ENCODE measurements around the gene ZNF562. TPM values are rescaled to one million over a fixed set of nuclear protein-coding genes. Genes with fewer than 3 reads are reported as not detected.
"Not testable (repeated sequence)": the region's sequence is repeated elsewhere in the genome, so short reads cannot be mapped to it uniquely, and the experiment has no call there.

The ZNF562 gene
- total RNA-seq, 1 experiment from 2014 or later, result 18.4 TPM

GRCh38 chr19:9653066-9653555 is 21.8 kb downstream of the ZNF562 start:
- H3K36me3 Mint-ChIP-seq, result peaks cover 78% of the 10 kb centered on the region
- H3K9me3 Mint-ChIP-seq, result peaks cover 44% of the 10 kb centered on the region
- ATAC-seq; POLR2A ChIA-PET; H3K27ac Mint-ChIP-seq; DNase-seq (ENCODE audit: low spot score); H3K4me3 Mint-ChIP-seq; CTCF ChIA-PET: not testable (repeated sequence)
- peaks cover 11% of the 10 kb centered on the region for H3K27me3 Mint-ChIP-seq (ENCODE audit: low read depth)
- peaks cover 26% of the 10 kb centered on the region for H3K4me1 Mint-ChIP-seq

GRCh38 chr19:9651464-9651863 is 23.4 kb downstream of the ZNF562 start:
- Mint-ChIP-seq H3K9me3 (peaks cover 44% of the 10 kb centered on the region), H3K27me3 (ENCODE audit: low read depth) (peaks cover 11% of the 10 kb centered on the region), H3K4me1 (peaks cover 30% of the 10 kb centered on the region), H3K36me3 (peaks cover 72% of the 10 kb centered on the region)
- DNase-seq (ENCODE audit: low spot score); H3K4me3 Mint-ChIP-seq; ATAC-seq; H3K27ac Mint-ChIP-seq: not testable (repeated sequence)
- ChIA-PET CTCF (interaction anchor here (0.6 kb wide), 1 partner anchor 26 kb away, joined by 3 read pairs; no protein-coding TSS in a partner anchor), POLR2A (interaction anchor here (0.6 kb wide), 1 partner anchor 25 kb away, joined by 3 read pairs; no protein-coding TSS in a partner anchor)

- ChIA-PET CTCF (no interaction called here), POLR2A (no interaction called here)
- peaks cover 71% of the 10 kb centered on the region for H3K36me3 Mint-ChIP-seq
Measured at GRCh38 chr19:9650345-9650744, 24.6 kb downstream of the ZNF562 start.

GRCh38 chr19:9645472-9645871 is 29.4 kb downstream of the ZNF562 start:
- Mint-ChIP-seq H3K4me1 (peaks cover 34% of the 10 kb centered on the region), H3K4me3 (no peak overlapping the region), H3K27ac (peak overlapping the region; percentile 45; the same call in 1 of the 2 replicates), H3K9me3 (peaks cover 21% of the 10 kb centered on the region), H3K36me3 (peaks cover 36% of the 10 kb centered on the region), H3K27me3 (ENCODE audit: low read depth) (no peaks in the 10 kb centered on the region; the same call in 1 of the 2 replicates)
- CTCF ChIA-PET, result interaction anchor here (0.6 to 2.8 kb wide), 5 partner anchors 12 to 168 kb away, joined by 3 to 12 read pairs (median 5); partner anchors contain the start of gene ZNF846
- POLR2A ChIA-PET, result no interaction called here
- no peak for DNase-seq (ENCODE audit: low spot score)
- ATAC-seq, result peak; percentile 52
- TF ChIP-seq PREB (CRISPR knock-in tag; IDR thresholded peaks at IDR 0.05; ENCODE audit: borderline replicate concordance), result no peak
- TF ChIP-seq NFE2L1 (CRISPR knock-in tag; IDR thresholded peaks at IDR 0.05), result no peak
- no peak for TF ChIP-seq KAT7 (CRISPR knock-in tag; IDR thresholded peaks at IDR 0.05; ENCODE audit: borderline replicate concordance)

More at GRCh38 chr19:9650345-9650744, 24.6 kb downstream of the ZNF562 start:
- Mint-ChIP-seq H3K4me3 (no peak overlapping the region), H3K27me3 (ENCODE audit: low read depth) (peaks cover 11% of the 10 kb centered on the region), H3K27ac (peak overlapping the region; percentile 80), H3K9me3 (peaks cover 44% of the 10 kb centered on the region), H3K4me1 (peaks cover 37% of the 10 kb centered on the region)
- no peak for ATAC-seq
- TF ChIP-seq ZBTB43 (CRISPR knock-in tag; IDR thresholded peaks at IDR 0.05), result no peak
- DNase-seq (ENCODE audit: low spot score), result no peak

GRCh38 chr19:9644472-9644871 is 30.4 kb downstream of the ZNF562 start:
- TF ChIP-seq E2F4 (CRISPR knock-in tag; IDR thresholded peaks at IDR 0.05; ENCODE audit: borderline replicate concordance, low read depth), result no peak
- peaks cover 27% of the 10 kb centered on the region for H3K36me3 Mint-ChIP-seq
- DNase-seq (ENCODE audit: low spot score) (no peak), ATAC-seq (no peak)
- peak overlapping the region; percentile 22; the same call in 1 of the 2 replicates for H3K27ac Mint-ChIP-seq
- POLR2A ChIA-PET, result no interaction called here
- H3K27me3 Mint-ChIP-seq (ENCODE audit: low read depth), result no peaks in the 10 kb centered on the region; the same call in 1 of the 2 replicates
- H3K4me3 Mint-ChIP-seq, result no peak overlapping the region
- peaks cover 23% of the 10 kb centered on the region for H3K9me3 Mint-ChIP-seq
- CTCF ChIA-PET, result interaction anchor here (0.7 to 2.8 kb wide), 4 partner anchors 11 to 152 kb away, joined by 4 to 12 read pairs (median 7); no protein-coding TSS in a partner anchor
- H3K4me1 Mint-ChIP-seq, result peaks cover 24% of the 10 kb centered on the region

- no peaks in the 10 kb centered on the region; the same call in 1 of the 2 replicates for H3K27me3 Mint-ChIP-seq (ENCODE audit: low read depth)
- peaks cover 9% of the 10 kb centered on the region for H3K4me1 Mint-ChIP-seq
- CTCF ChIA-PET, result no interaction called here
- no peak overlapping the region for H3K27ac Mint-ChIP-seq
- no peak for DNase-seq (ENCODE audit: low spot score)
- ATAC-seq, result no peak
- H3K4me3 Mint-ChIP-seq, result no peak overlapping the region
- peaks cover 19% of the 10 kb centered on the region for H3K36me3 Mint-ChIP-seq
- peaks cover 20% of the 10 kb centered on the region for H3K9me3 Mint-ChIP-seq
- POLR2A ChIA-PET, result no interaction called here
- TF ChIP-seq ATF6 (CRISPR knock-in tag; IDR thresholded peaks at IDR 0.05) (no peak), JAZF1 (CRISPR knock-in tag; IDR thresholded peaks at IDR 0.05) (no peak), ZNF138 (CRISPR knock-in tag; conservative IDR thresholded peaks at IDR 0.05) (no peak), HMGA2 (CRISPR knock-in tag; IDR thresholded peaks at IDR 0.05) (no peak), ESRRA (CRISPR knock-in tag; IDR thresholded peaks at IDR 0.05; ENCODE audit: borderline replicate concordance) (no peak), KAT7 (CRISPR knock-in tag; IDR thresholded peaks at IDR 0.05; ENCODE audit: borderline replicate concordance) (no peak), SOX15 (CRISPR knock-in tag; IDR thresholded peaks at IDR 0.05) (no peak)
Measured at GRCh38 chr19:9641810-9642209, 33.1 kb downstream of the ZNF562 start.
